HL-60 (cell line): ENCODE results near the gene CFAP69.

ENCODE experiments used
- DNase-seq, 2 experiments: peaks; one replicate each; pipeline ENCODE4 v3.0.0-alpha.2; 2010 to 2020; ENCODE audit warnings: low read depth in 1 of 2, low spot score in 1 of 2
- H3K27ac ChIP-seq: fragments of 250-450 bp; sonication (Bioruptor Pico); replicated peaks from 2 replicates; pipeline ENCODE4 v1.5.1; 2020; ENCODE audit warnings: mild to moderate bottlenecking, moderate library complexity
- H3K27me3 ChIP-seq: fragments of 250-450 bp; sonication (Bioruptor Pico); 2 replicates; pipeline ENCODE4 v1.5.1; 2021; ENCODE audit warnings: mild to moderate bottlenecking, moderate library complexity; ENCODE audit not compliant: insufficient read depth, poor library complexity, severe bottlenecking
- H3K4me3 ChIP-seq: replicated peaks from 2 replicates; pipeline ENCODE4 v1.5.1; 2011; ENCODE audit warnings: mild to moderate bottlenecking, control low read depth, low read length; ENCODE audit not compliant: insufficient read depth
- CTCF ChIP-seq: IDR thresholded peaks from one replicate; pipeline ENCODE4 v1.5.1; 2011; ENCODE audit warnings: low read length, control low read depth, inconsistent platforms; ENCODE audit not compliant: insufficient read depth
- GABPA ChIP-seq: IDR thresholded peaks from 2 replicates; pipeline ENCODE4 v1.6.1; 2012; ENCODE audit warnings: low read depth
- POLR2AphosphoS5 ChIP-seq: IDR thresholded peaks from 2 replicates; pipeline ENCODE4 v1.6.1; 2012; ENCODE audit warnings: low read depth
- REST ChIP-seq: IDR thresholded peaks from 2 replicates; pipeline ENCODE4 v1.6.1; 2012; ENCODE audit warnings: low read depth; ENCODE audit not compliant: insufficient replicate concordance
- SPI1 ChIP-seq: IDR thresholded peaks from 2 replicates; pipeline ENCODE4 v1.6.1; 2012; ENCODE audit warnings: low read depth, mild to moderate bottlenecking, borderline replicate concordance

The CFAP69 gene

GRCh38 chr7:90225601-90226000 is 19.4 kb upstream of the CFAP69 start:
- DNase-seq = no peak
- Histone ChIP-seq H3K27ac (no peak overlapping the region), H3K4me3 (no peak overlapping the region), H3K27me3 (peaks cover 3% of the 10 kb centered on the region)
- TF ChIP-seq SPI1 (no peak), CTCF (no peak), REST (no peak), POLR2AphosphoS5 (no peak), GABPA (no peak)

GRCh38 chr7:90227259-90227658 is 17.7 kb upstream of the CFAP69 start:
- H3K27ac ChIP-seq = no peak overlapping the region
- H3K27me3 ChIP-seq = no peaks in the 10 kb centered on the region
- DNase-seq = no peak
- TF ChIP-seq CTCF (no peak), GABPA (no peak), REST (no peak), POLR2AphosphoS5 (no peak), SPI1 (no peak)
- H3K4me3 ChIP-seq = no peak overlapping the region

GRCh38 chr7:90229682-90230081 is 15.3 kb upstream of the CFAP69 start:
- Histone ChIP-seq H3K27me3 (no peaks in the 10 kb centered on the region), H3K27ac (no peak overlapping the region), H3K4me3 (no peak overlapping the region)
- no peak for TF ChIP-seq POLR2AphosphoS5
- no peak for TF ChIP-seq CTCF
- TF ChIP-seq REST = no peak
- TF ChIP-seq GABPA = no peak
- no peak for TF ChIP-seq SPI1
- no peak for DNase-seq
